Vagina (tissue), 2 donors: ENCODE data around the gene DLG5.

Source experiments
- CTCF ChIP-seq, 3 experiments: fragments of 450-650 bp in 2 of 3; fragments of 200-600 bp in 1 of 3; sonication (generic) in 1 of 3; IDR thresholded peaks; one replicate each; pipeline ENCODE4 v1.5.1; 2017 to 2019; ENCODE audit warnings: antibody characterized with exemption in 3 of 3, mild to moderate bottlenecking in 2 of 3, moderate library complexity in 2 of 3
- POLR2A ChIP-seq, 2 donors: fragments of 450-650 bp; IDR thresholded peaks; one replicate each; pipeline ENCODE4 v1.6.1; 2017; ENCODE audit warnings: antibody characterized with exemption in 2 of 2, mild to moderate bottlenecking in 2 of 2, moderate library complexity in 2 of 2

GRCh38 chr10:77901743-77902142 lies 24.8 kb downstream of the DLG5 start:
- TF ChIP-seq CTCF (IDR thresholded peaks at IDR 0.05), result no peak
- no peak for TF ChIP-seq POLR2A (IDR thresholded peaks at IDR 0.05)
